HepG2 (cell line): ENCODE results near the gene TMEM14A. TPM values are rescaled to one million over a fixed set of nuclear protein-coding genes. Genes with fewer than 3 reads are reported as not detected.
A peak's percentile ranks its signal among the peaks of the same experiment; 100 is the strongest.

Experiments used
- DZIP1 ChIP-seq: sonication (generic); formaldehyde crosslinking; IDR thresholded peaks from 2 replicates; pipeline ENCODE4 v1.5.0; 2020; ENCODE audit warnings: mild to moderate bottlenecking, missing genetic modification reagents
- GABPA ChIP-seq, 2 experiments: IDR thresholded peaks; 2 replicates each; pipeline ENCODE4 v1.6.1; 2011 to 2016; ENCODE audit warnings: low read depth in 2 of 2, low read length in 1 of 2, missing biosample characterization in 1 of 2, missing genetic modification characterization in 1 of 2
- GPBP1L1 ChIP-seq: sonication (generic); formaldehyde crosslinking; IDR thresholded peaks from 2 replicates; pipeline ENCODE4 v1.5.0; 2020; ENCODE audit warnings: mild to moderate bottlenecking, missing genetic modification reagents
- HBP1 ChIP-seq: IDR thresholded peaks from 2 replicates; pipeline ENCODE4 v1.6.1; 2016; ENCODE audit warnings: low read depth, control low read depth
- RERE ChIP-seq: IDR thresholded peaks from 2 replicates; pipeline ENCODE4 v1.6.1; 2016; ENCODE audit warnings: low read depth, missing genetic modification reagents, missing compliant biosample characterization
- SAFB2 ChIP-seq: sonication (generic); formaldehyde crosslinking; IDR thresholded peaks from 2 replicates; pipeline ENCODE4 v1.5.1; 2020; ENCODE audit warnings: missing genetic modification reagents, low read depth, mild to moderate bottlenecking, borderline replicate concordance
- STAT5B ChIP-seq: sonication (generic); formaldehyde crosslinking; IDR thresholded peaks from 2 replicates; pipeline ENCODE4 v1.4.0; 2020; ENCODE audit warnings: missing genetic modification reagents
- TP53 ChIP-seq: sonication (generic); formaldehyde crosslinking; conservative IDR thresholded peaks from 2 replicates; pipeline ENCODE4 v1.4.0; 2020; ENCODE audit warnings: missing genetic modification reagents
- WIZ ChIP-seq: sonication (generic); formaldehyde crosslinking; IDR thresholded peaks from 2 replicates; pipeline ENCODE4 v1.5.1; 2020; ENCODE audit warnings: mild to moderate bottlenecking, missing genetic modification reagents
- ZNF124 ChIP-seq: sonication (generic); formaldehyde crosslinking; IDR thresholded peaks from 2 replicates; pipeline ENCODE4 v1.4.0; 2020; ENCODE audit warnings: missing genetic modification reagents
- ZNF256 ChIP-seq: sonication (generic); formaldehyde crosslinking; conservative IDR thresholded peaks from 2 replicates; pipeline ENCODE4 v1.4.0; 2020; ENCODE audit warnings: missing genetic modification reagents
- ZNF275 ChIP-seq: sonication (generic); formaldehyde crosslinking; IDR thresholded peaks from 2 replicates; pipeline ENCODE4 v1.8.0; 2022; ENCODE audit warnings: missing genetic modification reagents, mild to moderate bottlenecking, inconsistent platforms, borderline replicate concordance
- ZNF441 ChIP-seq: sonication (generic); formaldehyde crosslinking; IDR thresholded peaks from 2 replicates; pipeline ENCODE4 v1.7.0; 2021; ENCODE audit warnings: missing genetic modification reagents, borderline replicate concordance
- ZNF605 ChIP-seq: sonication (generic); formaldehyde crosslinking; IDR thresholded peaks from 2 replicates; pipeline ENCODE4 v1.8.0; 2022; ENCODE audit warnings: mild to moderate bottlenecking, missing genetic modification reagents
- ZSCAN29 ChIP-seq: sonication (generic); formaldehyde crosslinking; conservative IDR thresholded peaks from 2 replicates; pipeline ENCODE4 v1.4.0; 2020; ENCODE audit warnings: mild to moderate bottlenecking, missing genetic modification reagents
- polyA plus RNA-seq, 8 experiments: library from polyadenylated mRNA; depleted of rRNA in 3 of 8; stranded (reverse) in 7 of 8; unstranded in 1 of 8; fragments of >200 nt; fragmentation: Illumina TruSeq in 4 of 8; extraction: Trizol in 4 of 8; gene quantifications; 2 replicates each; pipeline versions ENCODE4 v1.2.1 to v1.2.3, GENCODE V29; 2011 to 2016; ENCODE audit warnings: low read depth in 4 of 8, missing spikeins in 1 of 8, mixed read lengths in 1 of 8; ENCODE audit not compliant: insufficient read depth in 1 of 8
- total RNA-seq, 5 experiments: library from RNA; depleted of rRNA; stranded (reverse); fragments of >200 nt; fragmentation: Illumina TruSeq; extraction: Trizol; gene quantifications; 2 replicates each; pipeline ENCODE4 v1.2.3, GENCODE V29; 2016; ENCODE audit warnings: low read depth in 1 of 5

Gene TMEM14A
- total and polyA plus RNA-seq, 2 of the 13 experiments (the other 11 are each of a cell fraction or from before 2014, with no cell fraction given): 24.6 to 73.7 TPM

GRCh38 chr6:52663120-52663935 lies 7.6 kb upstream of the TMEM14A start (continued):
- TF ChIP-seq GPBP1L1 (CRISPR knock-in tag) (no peak), SAFB2 (CRISPR knock-in tag) (0 out of 2 replicates have a peak, but pooled peaks have one; percentile 37), RERE (no peak), GABPA (IDR thresholded peaks at IDR 0.05; ENCODE audit: low read depth, low read length) (no peak), GABPA (CRISPR knock-in tag; IDR thresholded peaks at IDR 0.05; ENCODE audit: low read depth) (0 out of 2 replicates have a peak, but pooled peaks have one; percentile 32), HBP1 (CRISPR knock-in tag) (no peak), TP53 (0 out of 2 replicates have a peak, but pooled peaks have one; percentile 28), WIZ (CRISPR knock-in tag) (0 out of 2 replicates have a peak, but pooled peaks have one; percentile 30), ZNF441 (CRISPR knock-in tag) (no peak; the same call in 1 of the 2 replicates), ZSCAN29 (CRISPR knock-in tag) (peak; percentile 15), ZNF605 (peak; percentile 34; the same call in 1 of the 2 replicates), ZNF275 (0 out of 2 replicates have a peak, but pooled peaks have one; percentile 33), STAT5B (CRISPR knock-in tag) (no peak), ZNF124 (CRISPR knock-in tag) (peak; percentile 67; the same call in 1 of the 2 replicates), DZIP1 (CRISPR knock-in tag) (no peak), ZNF256 (CRISPR knock-in tag) (peak; percentile 47; the same call in 1 of the 2 replicates)
